HG03457 (cell line): Measurements from ENCODE around the gene GREM1.

Experiments used
- ATAC-seq: cut with Tn5 transposase; IDR thresholded peaks from one replicate; pipeline ENCODE4 v1.9.1; 2021; ENCODE audit warnings: moderate number of reproducible peaks; ENCODE audit not compliant: unreplicated experiment

The GREM1 gene

DNA sequence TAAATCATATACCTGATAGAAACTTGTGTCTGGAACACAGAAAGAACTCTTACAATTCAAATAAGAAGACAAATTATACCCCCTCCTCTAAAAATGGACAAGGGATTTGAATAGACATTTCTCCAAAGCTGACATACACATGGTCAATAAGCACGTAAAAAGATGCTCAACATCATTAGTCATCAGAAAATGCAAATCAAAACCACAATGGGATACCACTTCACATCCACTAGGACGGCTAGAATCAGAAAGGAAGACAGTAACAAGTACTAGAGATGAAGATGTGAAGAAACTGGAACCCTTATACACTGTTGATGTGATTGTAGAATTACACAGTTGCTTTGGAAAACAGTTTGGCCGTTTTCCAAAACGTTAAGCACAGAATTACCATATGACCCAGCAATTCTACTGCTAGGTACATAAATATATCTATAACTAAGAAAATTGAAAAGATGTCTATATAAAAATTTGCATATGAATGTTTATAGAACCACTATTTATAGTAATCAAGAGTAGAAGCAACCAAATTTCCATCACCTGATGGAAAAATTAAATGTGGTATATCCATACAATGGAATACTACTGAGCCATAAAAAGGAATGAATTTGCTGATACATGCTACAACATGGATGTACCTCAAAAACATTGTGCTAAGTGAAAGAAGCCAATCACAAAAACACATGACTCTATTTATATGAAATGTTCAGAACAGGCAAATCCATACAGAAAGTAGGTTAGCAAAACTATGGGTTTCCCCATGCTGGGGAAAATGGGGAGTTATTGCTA lies 60.8 kb downstream of the GREM1 start:
- ATAC-seq = no peak

DNA sequence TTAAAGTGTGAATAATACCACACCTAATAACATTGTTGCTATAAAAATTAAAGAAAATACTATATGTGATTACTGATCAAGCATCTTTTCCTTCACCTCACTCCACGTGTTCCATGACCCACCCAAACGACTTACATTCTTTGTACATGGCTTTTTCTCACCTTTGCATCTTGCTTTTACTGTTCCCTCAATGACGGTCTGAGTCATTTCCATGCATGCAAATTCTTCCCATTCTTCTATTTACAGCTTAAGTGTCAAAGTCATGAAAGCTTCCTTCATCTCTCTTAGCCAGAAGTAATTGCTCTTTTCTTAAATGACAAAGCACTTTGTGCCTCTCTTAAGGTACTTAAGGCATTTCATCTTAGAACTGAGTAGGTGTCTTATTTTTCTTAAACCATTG lies 64.0 kb downstream of the GREM1 start:
- no peak for ATAC-seq

DNA sequence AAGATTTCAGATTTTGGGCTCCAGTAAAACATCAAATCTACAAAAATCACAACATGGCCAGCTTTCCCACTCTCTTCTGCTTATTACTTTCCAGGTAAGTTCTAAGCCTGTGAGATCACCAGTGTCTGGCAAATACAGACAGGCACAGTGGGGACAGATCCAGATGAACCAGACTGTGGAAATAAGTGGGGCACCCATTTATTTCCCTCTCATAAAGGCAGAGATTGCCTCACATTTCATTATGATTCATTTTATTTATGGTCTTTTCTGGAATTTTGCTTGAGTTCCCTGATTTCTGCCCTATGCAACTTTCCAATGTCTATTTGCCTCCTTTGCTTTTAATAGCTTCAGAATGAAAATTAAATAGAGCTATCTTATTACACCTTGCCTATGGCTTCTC lies 66.8 kb downstream of the GREM1 start:
- no peak for ATAC-seq

DNA sequence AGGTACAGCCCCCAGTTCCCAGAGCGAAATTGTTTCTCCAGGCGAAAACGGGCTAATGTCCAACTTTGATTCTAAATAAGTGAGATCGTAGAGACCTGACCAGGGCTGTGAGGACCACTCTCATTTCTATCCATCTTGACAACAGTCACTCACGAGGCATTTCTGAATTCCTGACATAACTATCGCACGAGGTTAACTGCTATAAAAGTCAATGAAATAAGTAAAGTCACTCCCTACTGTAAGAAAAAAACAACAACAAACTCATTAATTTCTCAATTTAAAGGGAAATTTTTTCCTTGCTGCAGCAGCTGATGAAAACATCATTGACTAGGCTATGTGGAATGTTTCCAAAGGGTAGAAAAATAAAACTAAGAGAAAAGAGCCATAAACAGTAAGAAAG lies 69.1 kb downstream of the GREM1 start:
- ATAC-seq = no peak

DNA sequence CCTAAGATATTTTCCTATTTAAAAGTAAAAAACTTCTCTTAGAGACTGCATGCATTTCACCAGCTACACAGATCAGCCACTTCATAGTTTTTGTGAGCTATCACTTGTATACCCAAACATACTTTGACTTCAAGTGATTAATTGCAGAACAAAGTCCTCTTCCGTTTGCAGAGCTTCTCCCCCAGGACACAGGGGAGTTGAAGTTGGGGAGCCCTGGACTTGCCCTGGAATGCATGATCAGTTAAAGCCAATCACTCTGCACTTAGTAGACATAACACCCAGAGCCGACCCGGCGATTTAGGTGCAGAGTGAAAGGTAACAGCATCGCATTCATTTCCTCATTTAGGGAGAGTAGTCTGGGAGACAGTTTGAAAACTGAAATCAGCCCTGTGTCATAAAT lies 70.1 kb downstream of the GREM1 start:
- ATAC-seq = no peak

DNA sequence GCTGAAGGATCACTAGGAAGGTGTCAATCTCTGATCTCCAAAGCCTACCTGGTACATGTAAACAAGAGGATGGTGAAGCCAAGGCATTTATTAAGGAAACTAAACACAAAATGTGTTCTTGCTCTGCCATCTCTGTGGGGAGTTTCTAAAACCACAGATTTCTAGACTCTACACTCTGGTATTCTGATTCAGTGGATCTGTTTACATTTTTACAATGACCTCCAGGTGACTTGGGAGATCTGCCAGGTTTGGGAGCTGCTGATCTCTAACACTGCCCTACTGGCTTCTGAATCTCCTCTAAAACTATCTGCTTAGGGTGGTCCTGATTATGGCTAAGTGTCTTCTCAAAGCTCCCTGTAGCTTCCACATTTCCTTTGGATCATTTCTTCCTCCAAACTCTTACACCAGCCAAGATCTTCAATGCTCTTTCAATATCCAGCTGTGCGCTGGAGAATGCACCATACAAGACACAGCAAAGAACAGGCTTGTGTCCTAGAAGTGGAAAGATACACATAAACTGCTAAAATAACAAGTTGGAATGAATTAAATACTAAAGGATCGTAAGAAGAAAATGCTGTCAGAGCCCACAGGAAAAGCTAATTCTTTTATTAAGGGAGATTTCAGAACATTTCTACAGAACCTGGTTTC lies 72.7 kb downstream of the GREM1 start:
- no peak for ATAC-seq

DNA sequence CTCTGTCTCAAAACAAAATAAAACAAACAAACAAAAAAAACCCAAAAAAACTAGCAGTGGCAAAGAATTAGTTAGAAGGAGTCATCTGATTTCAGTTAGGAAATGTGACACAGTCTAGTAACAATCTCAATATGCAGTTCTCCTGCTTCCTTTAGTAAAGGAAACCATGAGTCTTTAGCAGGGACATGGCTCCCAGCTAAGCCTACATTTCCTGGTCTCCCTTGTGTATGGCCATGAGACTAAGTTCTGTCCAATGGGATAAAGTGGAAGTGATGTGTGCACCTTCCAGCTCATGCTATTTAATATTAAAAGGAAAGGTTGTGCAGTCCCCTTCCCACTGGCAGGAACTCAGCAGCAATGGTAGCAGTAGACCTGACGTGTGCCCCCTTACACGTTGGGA lies 74.6 kb downstream of the GREM1 start:
- no peak for ATAC-seq
